Urothelium cell line (cell line): Measurements from ENCODE around the gene IFRD1.

Experiments used
- DNase-seq: peaks from one replicate; pipeline ENCODE4 v3.0.0; 2011; ENCODE audit warnings: low spot score, mixed read lengths
- FAIRE-seq: peaks from 2 replicates; lab custom pipeline; 2011; peaks lifted over from hg19 to GRCh38; lab: Jason Lieb, UNC

Gene IFRD1

GRCh38 chr7:112485766-112486165 lies 35.5 kb downstream of the IFRD1 start:
- DNase-seq, result no peak
- no peak for FAIRE-seq

GRCh38 chr7:112487457-112488263 lies 37.4 kb downstream of the IFRD1 start:
- DNase-seq (no peak), FAIRE-seq (no peak)

GRCh38 chr7:112488264-112488552 lies 37.9 kb downstream of the IFRD1 start:
- FAIRE-seq, result no peak
- DNase-seq, result no peak

GRCh38 chr7:112492186-112492585 lies 41.9 kb downstream of the IFRD1 start:
- DNase-seq, result no peak
- FAIRE-seq, result no peak

- no peak for FAIRE-seq
- no peak for DNase-seq
Observed at GRCh38 chr7:112494656-112495055, 44.4 kb downstream of the IFRD1 start.

- DNase-seq, result no peak
- FAIRE-seq, result no peak
Observed at GRCh38 chr7:112495156-112495788, 45.0 kb downstream of the IFRD1 start.

GRCh38 chr7:112495810-112496462 lies 45.7 kb downstream of the IFRD1 start:
- peak; percentile 27 for FAIRE-seq
- peak; percentile 12 for DNase-seq

GRCh38 chr7:112497481-112497880 lies 47.2 kb downstream of the IFRD1 start:
- no peak for DNase-seq
- no peak for FAIRE-seq

GRCh38 chr7:112500619-112501018 lies 50.4 kb downstream of the IFRD1 start:
- FAIRE-seq (no peak), DNase-seq (no peak)

GRCh38 chr7:112501801-112502503 lies 51.7 kb downstream of the IFRD1 start:
- FAIRE-seq, result no peak
- no peak for DNase-seq

- no peak for DNase-seq
- FAIRE-seq, result no peak
Observed at GRCh38 chr7:112502700-112503099, 52.4 kb downstream of the IFRD1 start.

- FAIRE-seq (no peak), DNase-seq (no peak)
Observed at GRCh38 chr7:112503361-112503972, 53.2 kb downstream of the IFRD1 start.

GRCh38 chr7:112504093-112504695 lies 53.9 kb downstream of the IFRD1 start:
- FAIRE-seq (no peak), DNase-seq (no peak)

GRCh38 chr7:112505495-112505894 lies 55.2 kb downstream of the IFRD1 start:
- DNase-seq (no peak), FAIRE-seq (no peak)

- no peak for DNase-seq
- FAIRE-seq, result no peak
Observed at GRCh38 chr7:112508404-112508803, 58.1 kb downstream of the IFRD1 start.

GRCh38 chr7:112509402-112509801 lies 59.1 kb downstream of the IFRD1 start:
- DNase-seq (no peak), FAIRE-seq (no peak)

GRCh38 chr7:112510001-112510742 lies 59.9 kb downstream of the IFRD1 start:
- no peak for FAIRE-seq
- peak; percentile 46 for DNase-seq

GRCh38 chr7:112510743-112511110 lies 60.5 kb downstream of the IFRD1 start:
- DNase-seq (no peak), FAIRE-seq (no peak)

GRCh38 chr7:112511451-112512202 lies 61.4 kb downstream of the IFRD1 start:
- FAIRE-seq (no peak), DNase-seq (no peak)
